ENCODE data around the gene RTN4IP1.
"Not testable (repeated sequence)": the region's sequence is repeated elsewhere in the genome, so short reads cannot be mapped to it uniquely, and the experiment has no call there.

Gene RTN4IP1

DNA sequence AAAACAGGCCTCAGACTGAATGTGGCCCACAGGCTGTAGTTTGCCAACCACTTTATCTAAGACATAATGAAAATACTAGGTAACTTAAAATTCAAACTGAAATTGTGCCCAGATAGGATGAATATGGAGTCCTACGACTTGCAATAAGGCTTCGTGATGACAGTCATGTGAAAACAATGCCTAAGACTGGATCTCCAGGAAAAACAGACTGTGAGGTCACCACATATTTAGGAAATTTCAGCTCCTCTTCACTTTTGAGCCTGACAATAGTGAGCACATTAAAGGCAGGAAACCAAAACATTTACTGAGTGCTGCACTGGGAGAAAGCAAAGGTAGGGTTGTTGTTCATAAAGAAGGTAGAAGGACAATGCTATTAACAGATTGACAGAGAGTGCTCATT, 50.0 kb downstream of the RTN4IP1 start:
- no peak for DNase-seq (ENCODE audit: low spot score)

DNA sequence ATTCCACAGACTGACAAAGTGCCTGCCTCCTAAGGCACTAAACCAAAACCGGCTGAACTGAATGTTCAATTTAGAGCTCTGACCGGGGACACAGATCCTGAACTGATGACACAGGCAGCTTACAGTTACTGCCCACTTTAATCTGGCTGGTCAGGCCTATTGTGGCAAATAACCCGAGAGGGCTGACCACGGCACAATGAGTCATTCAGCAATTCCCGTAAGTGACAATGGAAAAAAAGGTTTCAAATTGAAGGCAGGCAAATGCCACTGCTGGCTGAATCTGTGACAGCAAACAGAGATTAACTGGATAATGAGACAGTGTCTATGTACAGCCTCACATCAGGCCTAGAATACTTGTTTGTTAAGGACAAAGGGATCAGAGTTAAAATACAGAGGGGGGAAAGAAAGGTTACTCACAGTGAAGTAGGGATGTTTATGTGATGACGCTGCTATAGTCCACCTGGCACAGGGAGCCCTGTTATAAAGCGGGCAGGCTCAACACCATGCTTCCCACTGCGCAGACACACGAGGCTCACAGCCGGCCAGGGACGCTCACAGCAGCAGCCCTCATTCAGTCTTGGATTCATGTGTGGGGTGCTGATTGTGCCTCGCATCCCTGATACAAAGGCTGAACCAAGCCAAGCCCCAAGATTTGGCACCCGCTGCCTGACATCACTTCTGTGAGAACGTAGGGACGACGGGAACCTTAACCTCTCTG, 54.4 kb downstream of the RTN4IP1 start:
- DNase-seq (ENCODE audit: low spot score) = peak; percentile 54

DNA sequence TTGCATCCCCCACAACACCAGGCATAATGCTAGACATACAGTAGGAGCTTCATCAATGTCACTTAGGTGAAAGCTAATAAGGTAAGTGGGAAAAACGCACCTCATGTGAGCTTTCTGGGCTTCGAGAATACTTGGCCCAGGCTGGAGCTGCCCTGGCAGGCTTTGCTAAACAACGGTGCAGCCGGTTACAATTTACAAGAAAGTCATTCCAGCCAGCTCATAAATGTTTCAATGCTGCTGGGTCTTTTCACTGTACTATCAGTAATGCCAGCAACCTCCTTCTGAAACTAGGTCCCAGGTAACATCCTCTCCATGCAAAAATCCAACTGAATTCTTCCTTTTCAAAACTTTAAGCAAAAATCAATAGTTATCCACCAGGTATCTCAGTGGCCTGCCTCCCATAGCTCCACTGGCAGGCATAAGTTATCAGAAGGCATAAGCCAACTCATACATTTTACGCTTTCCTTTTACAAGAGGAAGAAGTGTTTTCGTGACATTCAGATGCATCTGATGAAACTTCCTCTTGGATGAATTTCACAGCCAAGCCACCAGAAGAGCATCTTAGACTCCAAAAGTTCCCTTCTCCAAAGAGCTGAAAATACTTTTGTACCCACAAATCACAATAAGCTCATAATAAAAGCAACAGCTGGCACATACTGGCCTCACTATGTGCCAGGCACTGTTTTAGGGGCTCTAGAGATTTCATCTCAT, 56.3 kb downstream of the RTN4IP1 start:
- DNase-seq (ENCODE audit: low spot score) = no peak

DNA sequence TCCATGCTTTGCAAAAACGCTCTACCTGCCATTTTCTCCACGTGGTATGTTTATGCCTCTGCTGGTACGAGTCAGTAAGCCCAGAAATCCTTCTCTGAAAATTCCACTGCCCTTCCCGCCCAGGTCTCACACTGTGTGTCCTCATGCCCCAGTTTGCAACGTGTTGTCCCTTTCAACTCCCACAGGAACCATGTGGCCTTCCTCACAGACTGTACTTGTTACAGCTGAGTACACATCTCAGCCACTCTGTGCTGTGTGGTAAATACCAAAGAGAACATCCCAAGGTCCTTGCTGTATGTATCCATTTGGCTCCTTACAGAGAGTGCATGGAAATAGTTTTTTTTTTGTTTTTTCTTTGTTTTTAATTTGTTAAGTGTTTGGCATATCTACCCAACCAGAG, 56.9 kb downstream of the RTN4IP1 start:
- DNase-seq (ENCODE audit: low spot score) = no peak

DNA sequence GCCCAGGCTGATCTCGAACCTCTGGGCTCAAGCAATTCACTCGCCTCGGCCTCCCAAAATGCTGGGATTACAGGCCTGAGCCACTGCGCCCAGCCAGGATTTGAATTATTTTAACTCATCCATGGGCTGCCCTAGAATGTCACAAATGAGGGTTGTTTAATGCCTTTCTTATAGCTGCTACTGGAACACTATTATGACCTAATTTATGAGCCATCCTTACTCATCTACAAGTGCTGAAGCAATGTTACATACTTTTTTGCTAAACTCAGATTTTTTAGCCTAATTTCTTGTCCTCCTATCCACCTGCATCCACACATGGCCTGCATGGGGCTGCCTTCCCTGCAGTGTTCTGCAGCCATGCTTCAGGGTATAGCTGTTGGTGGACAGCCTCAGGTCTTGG, 59.9 kb downstream of the RTN4IP1 start:
- peak; percentile 51 for DNase-seq (ENCODE audit: low spot score)

DNA sequence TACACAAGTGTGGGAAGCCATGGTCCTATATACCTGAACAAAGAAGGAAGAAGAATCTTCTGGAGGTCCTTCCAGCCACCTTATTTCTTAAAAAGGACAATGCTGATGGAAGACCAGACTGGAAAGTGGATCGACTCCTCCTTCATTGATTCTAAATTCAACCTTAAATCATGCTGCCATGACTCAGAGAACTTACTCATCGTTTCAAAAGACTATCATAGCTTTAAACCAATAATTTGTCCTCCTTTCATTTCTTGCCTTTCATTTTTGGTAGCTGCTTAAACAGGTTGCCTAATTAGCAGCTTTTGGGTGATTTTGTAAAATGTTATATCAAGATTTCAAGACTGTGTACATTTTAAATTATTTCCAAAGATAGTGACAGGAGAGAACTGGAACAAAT, 60.8 kb downstream of the RTN4IP1 start:
- DNase-seq (ENCODE audit: low spot score) = no peak

DNA sequence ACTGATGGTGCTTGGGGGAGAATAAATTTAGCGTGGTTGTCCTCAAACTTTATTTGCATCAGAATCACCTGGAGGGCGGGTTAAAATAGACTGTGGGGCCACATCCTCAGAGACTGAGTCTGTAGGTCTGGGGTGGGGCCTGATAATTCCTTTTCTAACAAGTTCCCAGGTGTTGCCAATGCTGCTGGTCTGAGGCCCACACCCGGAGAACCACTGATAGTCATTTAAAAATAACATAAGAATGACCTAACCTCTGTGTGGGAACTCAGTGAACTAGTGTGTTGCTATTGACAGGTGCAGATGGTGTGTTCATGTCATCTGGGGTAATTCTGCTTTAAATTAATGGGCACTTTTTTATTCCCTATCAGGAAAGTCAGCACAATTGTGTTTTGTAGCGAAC, 64.8 kb downstream of the RTN4IP1 start:
- no peak for DNase-seq (ENCODE audit: low spot score)

DNA sequence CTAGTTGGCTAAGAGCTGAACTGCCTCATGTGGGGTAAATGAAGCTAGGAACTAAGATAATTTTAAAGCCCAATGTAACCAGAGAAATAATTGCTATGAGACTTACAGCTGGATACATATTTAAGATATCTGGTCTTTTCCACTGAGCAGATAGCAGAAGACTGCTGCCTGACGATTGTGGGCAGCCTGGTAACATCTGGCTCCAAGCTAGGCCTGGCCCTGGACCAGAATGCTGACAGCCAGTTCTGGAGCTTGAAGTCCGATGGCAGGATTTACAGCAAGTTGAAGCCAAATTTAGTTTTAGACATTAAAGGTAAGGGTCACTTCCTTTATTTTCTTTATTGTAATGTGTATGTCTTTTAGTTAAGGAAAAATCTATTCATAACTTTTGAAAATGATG, 65.7 kb downstream of the RTN4IP1 start:
- DNase-seq (ENCODE audit: low spot score) = no peak

DNA sequence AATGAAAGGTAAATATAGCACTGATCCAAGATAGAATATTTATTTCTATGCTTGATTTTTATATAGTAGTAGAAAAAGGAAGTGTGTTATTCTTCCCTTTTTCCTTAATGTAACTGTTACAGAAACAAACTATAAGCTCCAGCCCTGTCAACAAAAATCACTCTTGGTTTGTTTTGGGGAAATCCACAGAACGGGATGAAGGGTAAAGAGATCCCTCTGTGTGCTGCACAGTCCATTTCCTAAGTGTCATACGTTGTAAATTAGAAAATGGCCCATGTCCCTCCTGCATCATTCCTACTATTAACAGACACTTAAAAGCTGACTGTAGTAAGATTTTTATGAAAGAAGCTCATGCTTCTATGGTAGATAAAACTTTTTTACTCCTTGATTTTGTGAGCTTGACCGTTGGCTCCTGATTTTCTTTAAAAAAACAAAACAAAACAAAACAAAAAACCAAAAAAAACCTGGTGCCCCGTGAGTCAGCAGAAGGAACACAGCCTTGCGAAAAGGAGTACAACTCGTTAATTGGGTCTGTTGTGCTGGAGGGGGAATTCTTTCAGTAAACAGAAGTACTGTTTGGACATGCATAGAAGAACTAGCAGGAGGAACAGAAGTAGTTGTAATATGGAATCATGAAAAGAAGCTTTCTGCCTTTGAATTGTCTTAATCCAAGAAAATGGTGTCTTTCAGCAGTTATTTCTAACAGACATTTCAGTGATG, 67.5 kb downstream of the RTN4IP1 start:
- no peak for DNase-seq (ENCODE audit: low spot score)

DNA sequence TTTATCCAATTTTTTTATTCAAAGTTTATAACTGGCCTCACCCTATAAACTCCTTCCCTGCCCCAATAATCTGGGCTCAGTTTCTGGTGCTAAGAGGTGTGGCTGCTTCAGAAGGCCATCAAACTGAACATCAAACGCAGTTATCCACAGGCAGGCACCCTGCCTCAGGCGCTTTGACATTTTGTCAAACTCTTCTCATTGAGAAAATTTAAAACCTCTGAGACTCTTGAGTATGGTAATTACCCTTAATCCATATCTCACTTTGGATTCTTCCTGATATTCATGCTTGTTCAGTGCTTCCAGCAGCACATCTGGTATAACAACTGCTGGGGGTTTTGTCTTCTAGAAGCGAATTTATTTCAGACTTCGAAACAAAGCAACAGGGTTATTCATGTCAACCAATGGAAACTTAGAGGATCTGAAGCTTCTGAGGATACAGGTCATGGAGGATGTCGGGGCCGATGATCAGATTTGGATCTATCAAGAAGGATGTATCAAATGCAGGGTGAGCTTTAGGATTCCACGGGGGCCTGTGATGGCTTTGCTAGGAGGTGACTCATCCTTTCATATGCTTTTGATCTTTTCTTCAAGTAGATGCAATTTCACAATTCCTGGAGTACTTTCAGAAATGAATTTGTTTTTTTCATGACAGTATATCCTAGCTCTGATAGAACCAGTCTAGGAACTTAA, 68.2 kb downstream of the RTN4IP1 start:
- DNase-seq (ENCODE audit: low spot score) = no peak

DNA sequence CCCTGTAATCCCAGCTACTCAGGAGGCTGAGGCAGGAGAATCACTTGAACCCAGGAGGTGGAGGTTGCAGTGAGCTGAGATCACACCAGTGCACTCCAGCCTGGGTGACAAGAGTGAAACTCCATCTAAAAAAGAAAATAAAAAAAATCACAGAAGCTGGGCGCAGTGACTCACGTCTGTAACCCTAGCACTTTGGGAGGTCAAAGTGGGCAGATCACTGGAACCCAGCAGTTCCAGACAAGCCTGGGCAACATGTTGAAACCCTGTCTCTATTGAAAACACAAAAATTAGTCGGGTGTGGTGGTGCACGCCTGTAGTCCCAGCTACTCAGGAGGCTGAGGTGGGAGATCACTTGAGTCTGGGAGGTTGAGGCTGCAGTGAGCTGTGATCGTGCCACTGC, 69.6 kb downstream of the RTN4IP1 start:
- not testable (repeated sequence) for DNase-seq (ENCODE audit: low spot score)

DNA sequence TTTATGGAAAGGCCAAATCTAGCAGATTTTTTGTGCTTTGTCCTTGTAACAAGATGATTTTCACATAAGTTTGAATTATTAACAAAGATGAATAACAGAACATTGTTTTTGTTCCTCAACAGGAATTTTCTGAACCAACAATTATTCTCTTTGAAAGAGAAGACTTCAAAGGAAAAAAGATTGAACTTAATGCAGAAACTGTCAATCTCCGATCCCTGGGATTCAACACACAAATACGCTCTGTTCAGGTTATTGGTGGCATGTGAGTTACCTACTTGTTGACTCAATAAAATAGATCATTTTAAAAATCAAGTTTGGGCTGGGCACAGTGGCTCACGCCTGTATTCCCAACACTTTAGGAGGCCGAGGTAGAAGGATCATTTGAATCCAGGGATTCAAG, 70.9 kb downstream of the RTN4IP1 start:
- DNase-seq (ENCODE audit: low spot score) = no peak

DNA sequence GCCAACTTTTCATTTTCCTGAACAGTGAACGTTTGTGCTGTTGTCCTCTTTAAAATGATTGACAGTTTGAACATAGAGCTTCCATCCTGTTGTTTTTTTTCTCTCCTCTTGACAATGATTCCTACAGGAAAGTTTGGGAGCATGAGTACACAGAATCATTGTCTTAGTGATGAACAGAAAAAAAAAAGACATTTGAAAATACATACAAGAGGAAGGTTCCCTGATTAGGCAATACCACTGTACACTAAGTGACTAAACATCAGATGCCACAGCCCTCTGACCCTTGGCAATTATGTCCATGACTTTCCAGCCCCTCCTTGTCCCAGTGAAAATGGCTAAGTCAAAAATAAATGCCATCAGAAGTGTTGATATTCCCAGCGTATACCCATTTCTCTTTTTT, 71.5 kb downstream of the RTN4IP1 start:
- DNase-seq (ENCODE audit: low spot score) = no peak

DNA sequence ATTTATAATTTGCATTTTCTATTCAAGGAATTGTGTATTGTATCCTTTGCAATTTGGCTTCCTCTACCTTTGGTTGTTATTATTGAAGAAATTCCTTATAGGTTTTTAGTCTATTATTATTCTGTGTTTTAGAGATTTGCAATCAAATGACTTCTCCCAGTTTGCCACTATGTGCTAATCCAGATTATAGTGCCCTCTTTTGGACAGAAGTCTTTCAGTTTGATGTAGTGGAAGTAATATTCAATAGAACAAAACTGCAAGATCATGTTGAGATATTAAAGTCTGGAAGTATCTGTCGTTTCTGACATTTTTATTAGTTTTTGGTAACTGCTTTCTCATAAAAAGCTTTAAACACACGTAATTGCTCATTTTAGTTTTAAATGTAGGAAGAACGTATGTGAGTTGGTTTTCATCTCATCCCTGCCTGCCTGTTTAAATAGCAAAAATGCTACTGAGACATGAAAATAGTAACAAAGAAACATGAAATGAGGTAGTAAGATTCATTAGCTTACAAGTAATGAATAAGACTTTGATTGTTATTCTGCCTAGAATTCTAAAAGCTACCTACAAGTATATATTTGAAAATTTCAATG, 72.8 kb downstream of the RTN4IP1 start:
- peak; percentile 41 for DNase-seq (ENCODE audit: low spot score)

DNA sequence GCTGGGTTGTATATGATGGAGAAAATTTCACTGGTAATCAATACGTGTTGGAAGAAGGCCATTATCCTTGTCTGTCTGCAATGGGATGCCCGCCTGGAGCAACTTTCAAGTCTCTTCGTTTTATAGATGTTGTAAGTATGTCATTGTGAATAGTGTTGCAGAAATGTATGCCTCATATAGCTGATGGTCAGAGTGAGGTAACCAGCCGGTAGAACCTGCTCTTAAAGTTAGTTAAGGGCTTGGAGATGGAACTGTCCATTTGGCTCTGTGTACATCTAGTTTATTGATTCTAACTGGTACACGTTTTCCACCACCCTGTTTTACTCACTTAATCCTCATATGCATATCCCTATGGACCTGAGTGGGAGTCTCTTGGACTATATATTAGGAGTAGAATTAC, 73.5 kb downstream of the RTN4IP1 start:
- DNase-seq (ENCODE audit: low spot score) = no peak

DNA sequence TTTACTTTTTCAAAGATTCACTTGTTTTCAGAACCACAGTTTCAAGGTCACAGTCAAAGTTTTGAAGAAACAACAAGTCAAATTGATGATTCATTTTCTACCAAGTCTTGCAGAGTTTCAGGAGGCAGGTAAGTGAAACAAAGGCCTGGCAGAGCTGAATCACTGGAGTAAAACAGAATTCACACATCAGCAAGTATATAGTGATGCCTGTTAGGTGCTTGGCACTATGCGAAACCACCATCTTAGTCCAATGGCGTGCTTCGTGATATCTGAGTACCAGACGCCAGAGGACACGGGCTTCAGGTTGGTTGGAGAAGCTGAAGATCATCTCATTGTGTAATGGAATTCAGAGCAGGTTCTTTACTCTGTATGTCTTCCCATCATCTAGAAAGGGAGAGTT, 75.9 kb downstream of the RTN4IP1 start:
- DNase-seq (ENCODE audit: low spot score) = no peak

DNA sequence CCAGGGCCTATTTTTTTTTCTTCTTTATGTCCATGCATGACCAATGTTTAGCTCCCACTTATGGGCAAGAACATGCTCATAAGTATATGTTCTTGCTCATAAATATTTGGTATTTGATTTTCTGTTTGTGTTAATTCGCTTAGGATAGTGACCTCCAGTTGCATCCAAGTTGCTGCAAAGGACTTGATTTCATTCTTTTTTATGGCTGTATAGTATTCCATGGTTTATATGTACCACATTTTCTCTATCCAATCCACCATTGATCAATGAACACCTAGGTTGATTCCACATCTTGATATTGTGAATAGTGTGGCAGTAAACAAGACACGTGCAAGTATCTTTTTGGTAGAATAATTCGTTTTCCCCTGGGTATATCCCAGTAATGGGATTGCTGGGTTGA, 78.1 kb downstream of the RTN4IP1 start:
- DNase-seq (ENCODE audit: low spot score) = no peak

DNA sequence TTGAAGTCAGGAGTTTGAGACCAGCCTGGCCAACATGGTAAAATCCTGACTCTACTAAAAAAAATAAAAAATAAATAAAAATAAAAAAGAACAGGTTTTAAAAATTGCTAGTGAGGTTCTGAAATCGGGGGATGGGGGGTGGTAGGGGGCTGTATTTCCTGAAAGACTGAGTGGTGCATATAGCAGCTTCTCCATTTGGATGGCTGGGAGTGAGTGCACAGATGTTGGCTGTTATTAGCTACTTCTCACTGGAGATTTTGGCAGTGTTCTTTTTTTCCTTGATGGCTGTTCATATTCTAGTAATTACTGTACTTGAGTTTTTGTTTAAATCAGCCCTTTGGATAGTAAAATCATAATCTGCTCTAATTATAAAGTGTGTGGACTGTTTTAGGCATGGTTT, 79.8 kb downstream of the RTN4IP1 start:
- DNase-seq (ENCODE audit: low spot score) = no peak

DNA sequence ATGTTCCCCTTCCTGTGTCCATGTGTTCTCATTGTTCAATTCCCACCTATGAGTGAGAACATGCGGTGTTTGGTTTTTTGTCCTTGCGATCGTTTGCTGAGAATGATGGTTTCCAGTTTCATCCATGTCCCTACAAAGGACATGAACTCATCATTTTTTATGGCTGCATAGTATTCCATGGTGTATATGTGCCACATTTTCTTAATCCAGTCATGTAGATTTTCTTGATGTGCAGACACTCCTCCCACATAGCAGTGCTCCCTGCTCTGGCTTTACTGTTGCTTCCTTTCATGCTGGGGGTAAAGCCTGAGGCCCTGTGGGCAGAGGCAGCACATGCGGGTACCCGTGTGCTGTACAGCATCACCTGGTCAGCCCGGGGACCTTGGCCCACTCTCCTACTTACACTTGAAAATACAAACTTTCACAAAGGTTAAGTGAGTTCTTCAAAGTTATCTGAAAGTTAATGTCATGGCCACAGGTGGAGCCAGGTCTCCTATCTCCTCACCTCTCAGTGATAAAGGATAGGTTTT, 80.3 kb downstream of the RTN4IP1 start:
- not testable (repeated sequence) for DNase-seq (ENCODE audit: low spot score)

DNA sequence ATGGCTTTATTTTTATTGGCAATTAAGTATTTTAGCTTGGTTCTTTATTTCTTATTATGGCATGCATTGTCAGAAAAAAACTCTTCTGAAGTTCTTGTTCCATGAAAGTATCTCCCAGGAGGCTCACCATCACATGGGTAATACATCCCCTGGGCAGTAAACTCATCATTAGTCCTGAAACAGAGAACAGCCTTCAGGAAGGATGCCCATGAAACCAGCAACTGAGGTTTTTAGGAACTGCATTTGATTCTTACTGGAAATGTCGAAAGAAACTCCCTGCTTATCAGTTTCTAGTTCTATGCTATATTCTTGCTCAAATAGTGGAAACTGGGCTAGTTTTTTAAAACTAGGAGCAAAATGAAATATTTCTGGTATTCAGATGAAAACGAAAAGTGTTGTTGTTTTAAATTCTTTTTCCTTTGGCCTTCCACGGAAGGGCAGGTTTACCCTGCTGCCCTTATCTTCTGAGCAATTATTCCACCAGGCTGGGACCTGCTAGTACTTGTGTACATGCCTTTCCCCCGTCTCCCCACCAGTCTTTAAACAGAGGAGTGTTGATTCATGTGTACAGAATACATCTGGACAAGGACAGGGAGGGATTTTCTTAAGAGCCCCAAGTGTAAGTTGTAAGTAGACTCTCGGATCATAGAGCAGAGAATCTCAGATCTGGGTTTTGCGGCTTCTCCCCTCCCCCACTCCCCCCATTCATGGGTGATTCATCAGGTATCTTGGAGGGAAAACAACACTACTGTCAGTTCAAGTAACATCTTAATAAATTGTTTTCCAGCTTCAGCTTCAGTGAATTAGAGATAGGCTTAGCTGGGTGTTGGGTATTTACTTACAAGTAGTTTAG, 81.5 kb downstream of the RTN4IP1 start:
- no peak for DNase-seq (ENCODE audit: low spot score)

Data from RKO (cell line).